T-cell (primary cell): Measurements from ENCODE around the gene MARCHF11. TPM values are rescaled to one million over a fixed set of nuclear protein-coding genes. Genes with fewer than 3 reads are reported as not detected.

Source experiments
- ATAC-seq, 4 experiments: fragments of 200-7000 bp in 3 of 4; fragments of 150-1000 bp in 1 of 4; cut with Tn5 transposase; replicated peaks in 1 of 4; 1 replicate in 3 of 4; 2 replicates in 1 of 4; pipeline ENCODE4 v1.10.0; 2021; ENCODE audit warnings: moderate library complexity in 3 of 4, mild to moderate bottlenecking in 2 of 4, moderate number of reproducible peaks in 1 of 4
- CTCF ChIA-PET, 2 donors: fragments of 300-600 bp; sonication (Branson Sonifier 250); formaldehyde crosslinking; loops; one replicate each; lab custom pipeline; 2022; ENCODE audit warnings: antibody characterized with exemption in 2 of 2; lab: Charles Lee
- POLR2A ChIA-PET, 2 donors: fragments of 300-600 bp; sonication (Branson Sonifier 250); formaldehyde crosslinking; loops; one replicate each; lab custom pipeline; 2022; ENCODE audit warnings: antibody characterized with exemption in 2 of 2; lab: Charles Lee
- DNase-seq, 35 experiments: peaks; one replicate each; pipeline versions ENCODE4 v3.0.0 to v3.0.0-alpha.2; 2013 to 2023
- H3K27ac ChIP-seq: one replicate; pipeline ENCODE4 v1.5.1; 2013; ENCODE audit warnings: low read length
- H3K27me3 ChIP-seq, 2 experiments: replicated peaks in 1 of 2; 1 replicate in 1 of 2; 2 replicates in 1 of 2; pipeline versions ENCODE4 v1.6.1 to v1.7.0; 2013; ENCODE audit warnings: low read length in 1 of 2, mixed read lengths in 1 of 2; ENCODE audit not compliant: control insufficient read depth in 2 of 2, insufficient read depth in 2 of 2; ENCODE audit errors: extremely low read depth in 1 of 2
- H3K36me3 ChIP-seq, 2 donors: 1 replicate in 1 of 2; 2 replicates in 1 of 2; pipeline versions ENCODE4 v1.6.1 to v1.7.0; 2013; ENCODE audit warnings: low read length in 1 of 2; ENCODE audit not compliant: control insufficient read depth in 2 of 2, insufficient read depth in 1 of 2; ENCODE audit errors: extremely low read depth in 1 of 2
- H3K4me1 ChIP-seq, 2 experiments: 1 replicate in 1 of 2; 2 replicates in 1 of 2; pipeline versions ENCODE4 v1.6.1 to v1.7.0; 2013; ENCODE audit warnings: low read length in 2 of 2, mixed read lengths in 1 of 2; ENCODE audit not compliant: insufficient read depth in 2 of 2, control insufficient read depth in 1 of 2; ENCODE audit errors: extremely low read depth in 1 of 2
- H3K4me3 ChIP-seq, 2 donors: 1 replicate in 1 of 2; 2 replicates in 1 of 2; pipeline versions ENCODE4 v1.5.1 to v1.7.0; 2013; ENCODE audit warnings: mild to moderate bottlenecking in 2 of 2, low read length in 1 of 2, moderate library complexity in 1 of 2; ENCODE audit not compliant: control insufficient read depth in 1 of 2; ENCODE audit errors: extremely low read depth in 1 of 2
- H3K9me3 ChIP-seq: 2 replicates; pipeline ENCODE4 v1.7.0; 2013
- H3K27ac Mint-ChIP-seq, 2 donors: one replicate each; pipeline ENCODE4 v1.8.0; 2020 to 2021; ENCODE audit warnings: mild to moderate bottlenecking in 2 of 2, mixed read lengths in 2 of 2
- H3K27me3 Mint-ChIP-seq, 2 donors: one replicate each; pipeline ENCODE4 v1.8.0; 2021 to 2022; ENCODE audit warnings: mixed read lengths in 2 of 2
- H3K36me3 Mint-ChIP-seq: one replicate; pipeline ENCODE4 v1.8.0; 2021; ENCODE audit warnings: mixed read lengths
- H3K4me1 Mint-ChIP-seq, 3 donors: one replicate each; pipeline ENCODE4 v1.8.0; 2020 to 2022; ENCODE audit warnings: mixed read lengths in 3 of 3, mild to moderate bottlenecking in 1 of 3
- H3K4me3 Mint-ChIP-seq, 3 donors: one replicate each; pipeline ENCODE4 v1.8.0; 2020 to 2022; ENCODE audit warnings: mild to moderate bottlenecking in 3 of 3, mixed read lengths in 3 of 3, moderate library complexity in 3 of 3
- H3K9me3 Mint-ChIP-seq, 3 donors: one replicate each; pipeline ENCODE4 v1.8.0; 2020 to 2022; ENCODE audit warnings: mixed read lengths in 3 of 3
- WGBS: methylation state at CpG from one replicate; pipeline ENCODE4 v1.1.5; 2013; ENCODE audit warnings: missing lambda C conversion rate; ENCODE audit not compliant: insufficient coverage; 5-methylcytosine and 5-hydroxymethylcytosine counted together
- total RNA-seq, 35 experiments: library from RNA in 6 of 35; stranded (reverse) in 6 of 35; fragments of 120-200 nt in 1 of 35; gene quantifications; one replicate each; pipeline versions ENCODE4 v1.2.1 to v1.2.4 and lab custom pipeline; 2013 to 2026

The MARCHF11 gene
- total RNA-seq, 5 donors from 2014 or later (not counting 1 experiment from before 2014, with no cell fraction given), result not detected

- Histone ChIP-seq H3K27ac (no peak overlapping the region), H3K4me1 (no peaks in the 10 kb centered on the region), H3K9me3 (no peaks in the 10 kb centered on the region), H3K36me3 (no peaks in the 10 kb centered on the region), H3K27me3 (no peaks in the 10 kb centered on the region), H3K4me3 (no peak overlapping the region)
- no peak for DNase-seq
- ChIA-PET POLR2A (no interaction called here), CTCF (no interaction called here)
- Mint-ChIP-seq H3K36me3 (no peaks in the 10 kb centered on the region), H3K27me3 (no peaks in the 10 kb centered on the region), H3K4me3 (no peak overlapping the region), H3K27ac (no peak overlapping the region), H3K9me3 (peaks cover 0 to 3% (median 0%) of the 10 kb centered on the region in 3 donors), H3K4me1 (no peaks in the 10 kb centered on the region)
- no peak for ATAC-seq
- 77% methylated on average over 3 of the region's 7 CpGs for WGBS
These were observed 112.2 kb downstream of the MARCHF11 start for GRCh38 chr5:16067415-16067814.

- WGBS, result 17% methylated on average over 1 of the region's 2 CpGs
- Mint-ChIP-seq H3K27me3 (no peaks in the 10 kb centered on the region), H3K4me1 (no peaks in the 10 kb centered on the region), H3K4me3 (no peak overlapping the region), H3K27ac (no peak overlapping the region), H3K36me3 (no peaks in the 10 kb centered on the region), H3K9me3 (peaks cover 0 to 3% (median 0%) of the 10 kb centered on the region in 3 donors)
- DNase-seq, result no peak
- H3K36me3 ChIP-seq, result no peaks in the 10 kb centered on the region
- H3K9me3 ChIP-seq, result no peaks in the 10 kb centered on the region
- ChIA-PET CTCF (no interaction called here), POLR2A (no interaction called here)
- no peak for ATAC-seq
- no peaks in the 10 kb centered on the region for H3K4me1 ChIP-seq
- no peak overlapping the region for H3K27ac ChIP-seq
- H3K27me3 ChIP-seq, result no peaks in the 10 kb centered on the region
- H3K4me3 ChIP-seq, result no peak overlapping the region
These were observed 112.8 kb downstream of the MARCHF11 start for GRCh38 chr5:16066810-16067209.

DNA sequence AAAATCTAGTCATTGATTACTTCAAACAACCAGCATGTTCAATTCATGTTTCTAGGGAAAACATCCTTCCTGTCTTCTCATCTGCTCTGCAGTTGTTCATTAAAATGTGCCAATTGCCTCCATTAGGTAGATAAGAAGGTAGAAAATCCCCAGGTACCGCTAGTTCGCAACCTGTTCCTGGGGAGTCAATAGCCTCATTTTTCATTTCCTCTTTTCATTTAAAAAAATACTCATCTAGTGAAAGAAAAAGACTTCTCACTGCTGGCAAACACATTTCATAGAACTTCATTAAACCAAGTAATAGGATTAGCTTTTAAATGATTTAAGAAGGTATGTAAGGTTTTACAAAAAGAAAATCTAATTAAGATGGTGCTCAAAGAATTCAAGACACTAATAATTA lies 113.3 kb downstream of the MARCHF11 start:
- no peak for ATAC-seq
- Histone ChIP-seq H3K36me3 (no peaks in the 10 kb centered on the region), H3K4me3 (no peak overlapping the region), H3K27ac (no peak overlapping the region), H3K27me3 (no peaks in the 10 kb centered on the region), H3K9me3 (no peaks in the 10 kb centered on the region), H3K4me1 (no peaks in the 10 kb centered on the region)
- H3K9me3 Mint-ChIP-seq, result peaks cover 0 to 3% (median 0%) of the 10 kb centered on the region in 3 donors
- WGBS, result no CpG with 5 or more reads among the region's 2 CpGs
- H3K27me3 Mint-ChIP-seq, result peaks cover 0 to 3% of the 10 kb centered on the region in 2 donors
- no peak overlapping the region for H3K27ac Mint-ChIP-seq
- ChIA-PET POLR2A (no interaction called here), CTCF (no interaction called here)
- DNase-seq, result no peak
- H3K4me1 Mint-ChIP-seq, result no peaks in the 10 kb centered on the region
- H3K4me3 Mint-ChIP-seq, result no peak overlapping the region
- no peaks in the 10 kb centered on the region for H3K36me3 Mint-ChIP-seq

- ChIA-PET POLR2A (no interaction called here), CTCF (no interaction called here)
- ATAC-seq (no peak), DNase-seq (no peak)
- Mint-ChIP-seq H3K27ac (no peak overlapping the region), H3K36me3 (no peaks in the 10 kb centered on the region), H3K9me3 (peaks cover 0 to 7% (median 0%) of the 10 kb centered on the region in 3 donors), H3K27me3 (peaks cover 0 to 4% of the 10 kb centered on the region in 2 donors), H3K4me1 (no peaks in the 10 kb centered on the region), H3K4me3 (no peak overlapping the region)
- WGBS, result 100% methylated on average over 2 of the region's 4 CpGs
- Histone ChIP-seq H3K4me1 (no peaks in the 10 kb centered on the region), H3K4me3 (no peak overlapping the region), H3K9me3 (no peaks in the 10 kb centered on the region), H3K27ac (no peak overlapping the region), H3K27me3 (no peaks in the 10 kb centered on the region), H3K36me3 (no peaks in the 10 kb centered on the region)
These were observed 113.8 kb downstream of the MARCHF11 start for GRCh38 chr5:16065831-16066230.

DNA sequence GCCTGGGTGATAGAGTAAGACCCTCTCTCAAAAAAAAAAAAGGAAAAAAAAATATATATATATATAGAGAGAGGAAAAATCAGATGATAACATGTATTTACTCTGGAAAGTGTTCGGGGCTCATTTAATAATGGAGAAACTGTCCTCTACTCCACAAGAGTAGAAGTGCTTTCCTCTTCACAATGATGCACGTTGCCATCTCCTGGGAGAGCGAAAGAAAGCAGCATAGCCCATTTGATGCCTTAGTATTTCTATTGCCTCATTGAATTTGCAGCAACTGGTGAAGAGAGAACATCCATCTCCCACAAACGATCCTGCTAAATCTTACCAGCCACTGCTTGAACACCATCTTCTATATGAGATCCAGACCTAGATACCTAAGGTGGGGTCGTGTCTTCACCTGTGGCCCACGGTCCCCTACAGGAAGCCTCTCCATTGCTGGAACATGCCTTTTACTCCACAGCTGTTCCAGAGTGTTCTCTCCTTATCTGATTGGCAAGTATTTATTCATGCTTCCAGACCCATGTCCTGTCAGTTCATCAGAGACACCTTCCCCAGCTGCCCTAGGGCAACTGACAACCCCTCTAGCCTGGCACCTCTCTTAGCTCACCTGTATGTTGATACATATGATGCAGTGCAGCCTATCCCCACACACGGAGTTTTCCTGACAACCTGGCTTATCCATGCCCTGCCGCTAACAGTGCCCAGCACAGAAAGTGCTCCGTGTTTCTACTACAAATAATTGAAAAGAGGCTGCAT lies 115.3 kb downstream of the MARCHF11 start:
- Histone ChIP-seq H3K4me1 (no peaks in the 10 kb centered on the region), H3K4me3 (no peak overlapping the region), H3K27me3 (no peaks in the 10 kb centered on the region), H3K36me3 (no peaks in the 10 kb centered on the region), H3K27ac (no peak overlapping the region), H3K9me3 (no peaks in the 10 kb centered on the region)
- DNase-seq, result no peak
- peaks cover 0 to 4% of the 10 kb centered on the region in 2 donors for H3K27me3 Mint-ChIP-seq
- H3K4me3 Mint-ChIP-seq, result no peak overlapping the region
- no peak overlapping the region for H3K27ac Mint-ChIP-seq
- WGBS, result 56% methylated on average over 4 of the region's 9 CpGs
- peaks cover 0 to 8% (median 0%) of the 10 kb centered on the region in 3 donors for H3K9me3 Mint-ChIP-seq
- ChIA-PET POLR2A (no interaction called here), CTCF (no interaction called here)
- ATAC-seq, result no peak
- H3K4me1 Mint-ChIP-seq, result no peaks in the 10 kb centered on the region
- H3K36me3 Mint-ChIP-seq, result no peaks in the 10 kb centered on the region

- H3K27me3 ChIP-seq, result no peaks in the 10 kb centered on the region
- Mint-ChIP-seq H3K4me1 (no peaks in the 10 kb centered on the region), H3K27ac (no peak overlapping the region), H3K36me3 (no peaks in the 10 kb centered on the region), H3K9me3 (peaks cover 0 to 13% (median 5%) of the 10 kb centered on the region in 3 donors), H3K27me3 (peaks cover 0 to 4% of the 10 kb centered on the region in 2 donors), H3K4me3 (no peak overlapping the region)
- no peaks in the 10 kb centered on the region for H3K4me1 ChIP-seq
- POLR2A ChIA-PET, result no interaction called here
- no peaks in the 10 kb centered on the region for H3K36me3 ChIP-seq
- no peak for DNase-seq
- no peak overlapping the region for H3K27ac ChIP-seq
- no peak for ATAC-seq
- CTCF ChIA-PET, result no interaction called here
- no peak overlapping the region for H3K4me3 ChIP-seq
- 92% methylated on average over 2 of the region's 3 CpGs for WGBS
- no peaks in the 10 kb centered on the region for H3K9me3 ChIP-seq
These were observed 118.4 kb downstream of the MARCHF11 start for GRCh38 chr5:16061163-16061562.
